ENCODE results near the gene ZNF611.
"Not testable (repeated sequence)": the region's sequence is repeated elsewhere in the genome, so short reads cannot be mapped to it uniquely, and the experiment has no call there.

The ZNF611 gene

DNA sequence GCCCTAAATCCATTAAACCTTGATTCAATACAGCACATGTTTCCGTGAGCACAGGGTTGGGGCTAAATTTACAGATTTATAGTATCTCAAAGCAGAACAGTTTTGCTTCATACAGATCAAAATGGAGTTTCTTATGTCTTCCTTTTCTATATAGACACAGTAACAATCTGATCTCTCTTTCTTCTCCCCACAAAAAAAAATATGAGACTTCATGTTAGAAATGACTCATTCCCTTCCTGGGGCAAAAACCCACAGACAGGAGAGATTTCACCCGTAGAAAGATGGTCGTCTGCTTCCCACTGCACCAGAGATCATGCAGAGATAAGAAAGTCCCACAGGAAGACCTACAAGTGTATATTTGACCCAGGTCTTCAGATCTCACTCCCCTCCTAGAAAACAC lies 7.7 kb upstream of the ZNF611 start:
- TF ChIP-seq, protein P1, sequence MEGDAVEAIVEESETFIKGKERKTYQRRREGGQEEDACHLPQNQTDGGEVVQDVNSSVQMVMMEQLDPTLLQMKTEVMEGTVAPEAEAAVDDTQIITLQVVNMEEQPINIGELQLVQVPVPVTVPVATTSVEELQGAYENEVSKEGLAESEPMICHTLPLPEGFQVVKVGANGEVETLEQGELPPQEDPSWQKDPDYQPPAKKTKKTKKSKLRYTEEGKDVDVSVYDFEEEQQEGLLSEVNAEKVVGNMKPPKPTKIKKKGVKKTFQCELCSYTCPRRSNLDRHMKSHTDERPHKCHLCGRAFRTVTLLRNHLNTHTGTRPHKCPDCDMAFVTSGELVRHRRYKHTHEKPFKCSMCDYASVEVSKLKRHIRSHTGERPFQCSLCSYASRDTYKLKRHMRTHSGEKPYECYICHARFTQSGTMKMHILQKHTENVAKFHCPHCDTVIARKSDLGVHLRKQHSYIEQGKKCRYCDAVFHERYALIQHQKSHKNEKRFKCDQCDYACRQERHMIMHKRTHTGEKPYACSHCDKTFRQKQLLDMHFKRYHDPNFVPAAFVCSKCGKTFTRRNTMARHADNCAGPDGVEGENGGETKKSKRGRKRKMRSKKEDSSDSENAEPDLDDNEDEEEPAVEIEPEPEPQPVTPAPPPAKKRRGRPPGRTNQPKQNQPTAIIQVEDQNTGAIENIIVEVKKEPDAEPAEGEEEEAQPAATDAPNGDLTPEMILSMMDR (conservative IDR thresholded peaks at IDR 0.05; ENCODE audit: low read depth, low read length): no peak
- H3K4me3 ChIP-seq (ENCODE audit: low read length): no peak overlapping the region
- no peak for DNase-seq (ENCODE audit: low read depth)

DNA sequence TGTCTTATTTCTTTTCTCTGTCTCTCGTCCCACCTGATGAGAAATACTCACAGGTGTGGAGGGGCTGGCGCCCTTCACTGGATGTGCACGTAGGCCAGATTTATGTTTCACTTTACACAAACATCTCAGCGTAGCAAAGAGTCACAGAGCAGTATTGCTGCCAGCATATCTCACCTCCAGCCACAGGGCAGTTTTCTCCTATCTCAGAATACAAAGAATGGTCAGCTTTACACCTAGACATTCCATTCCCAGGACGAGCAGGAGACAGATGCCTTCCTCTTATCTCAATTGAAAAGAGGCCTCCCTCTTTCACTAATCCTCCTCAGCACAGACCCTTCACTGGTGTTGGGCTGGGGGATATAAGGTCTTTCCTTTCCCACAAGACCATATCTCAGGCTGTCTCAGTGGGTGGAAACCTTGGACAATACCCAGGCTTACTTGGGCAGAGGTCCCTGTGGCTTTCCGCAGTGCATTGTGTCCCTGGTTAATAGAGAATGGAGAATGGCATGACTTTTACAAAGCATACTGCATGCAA lies 7.2 kb upstream of the ZNF611 start:
- TF ChIP-seq, protein P1 (conservative IDR thresholded peaks at IDR 0.05; ENCODE audit: low read depth, low read length): no peak
- H3K4me3 ChIP-seq (ENCODE audit: low read length): no peak overlapping the region
- DNase-seq (ENCODE audit: low read depth): no peak

DNA sequence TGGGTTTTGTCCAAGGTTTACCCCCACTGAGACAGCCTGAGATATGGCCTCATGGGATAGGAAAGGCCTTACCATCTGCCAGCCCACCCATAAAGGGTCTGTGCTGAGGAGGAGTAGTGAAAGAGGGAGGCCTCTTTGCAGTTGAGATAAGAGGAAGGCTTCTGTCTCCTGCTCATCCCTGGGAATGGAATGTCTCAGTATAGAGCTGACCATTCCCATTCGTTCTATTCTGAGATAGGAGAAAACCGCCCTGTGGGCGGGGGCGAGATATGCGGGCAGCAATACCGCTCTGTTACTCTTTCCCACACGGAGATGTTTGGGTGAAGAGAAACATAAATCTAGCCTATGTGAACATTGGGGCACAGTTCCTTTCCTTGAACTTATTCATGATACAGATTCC lies 6.5 kb upstream of the ZNF611 start:
- H3K4me3 ChIP-seq (ENCODE audit: low read length); DNase-seq (ENCODE audit: low read depth): not testable (repeated sequence)

DNA sequence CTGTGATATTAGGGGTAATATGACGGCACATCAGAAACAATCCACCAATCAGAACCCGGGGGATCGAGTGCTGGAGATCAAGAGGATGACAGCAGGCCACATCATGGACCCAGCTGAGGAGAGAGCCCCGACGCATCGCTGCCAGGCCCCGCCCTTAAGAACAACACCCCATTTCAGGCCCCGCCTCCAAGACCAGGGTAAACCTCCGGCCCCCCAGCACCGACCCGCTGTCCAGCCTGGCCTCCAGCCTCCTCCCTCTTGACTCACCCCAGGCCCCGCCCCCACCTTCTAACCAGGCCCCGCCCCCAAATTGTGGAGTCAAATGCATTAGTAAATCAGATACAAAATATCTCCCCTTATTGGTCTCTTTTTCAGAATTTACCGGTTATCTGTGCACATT lies 4.7 kb upstream of the ZNF611 start:
- TF ChIP-seq, protein P1 (conservative IDR thresholded peaks at IDR 0.05; ENCODE audit: low read depth, low read length): no peak
- DNase-seq (ENCODE audit: low read depth): no peak
- no peak overlapping the region for H3K4me3 ChIP-seq (ENCODE audit: low read length)

DNA sequence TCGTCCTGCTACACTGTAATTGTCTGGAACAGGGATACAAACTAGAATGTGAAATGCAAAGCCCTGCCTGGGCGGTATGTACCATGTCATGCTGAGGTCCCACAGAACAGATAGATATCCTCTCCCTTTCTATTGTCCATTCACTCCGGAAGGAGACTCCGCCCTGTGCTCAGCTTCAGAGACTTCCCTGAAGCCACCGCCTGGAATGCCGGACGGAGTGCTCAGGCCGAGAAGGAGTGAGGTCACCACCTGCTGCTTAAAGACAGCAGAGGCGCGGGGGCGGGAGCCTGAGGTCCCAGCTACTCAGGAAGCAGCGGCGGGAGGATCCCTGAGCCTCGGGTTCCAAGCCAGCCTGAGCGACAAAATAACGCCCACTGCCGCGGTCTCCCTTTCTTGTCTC lies 890 bp upstream of the ZNF611 start:
- TF ChIP-seq, protein P1 (conservative IDR thresholded peaks at IDR 0.05; ENCODE audit: low read depth, low read length): no peak
- no peak for DNase-seq (ENCODE audit: low read depth)
- no peak overlapping the region for H3K4me3 ChIP-seq (ENCODE audit: low read length)

DNA sequence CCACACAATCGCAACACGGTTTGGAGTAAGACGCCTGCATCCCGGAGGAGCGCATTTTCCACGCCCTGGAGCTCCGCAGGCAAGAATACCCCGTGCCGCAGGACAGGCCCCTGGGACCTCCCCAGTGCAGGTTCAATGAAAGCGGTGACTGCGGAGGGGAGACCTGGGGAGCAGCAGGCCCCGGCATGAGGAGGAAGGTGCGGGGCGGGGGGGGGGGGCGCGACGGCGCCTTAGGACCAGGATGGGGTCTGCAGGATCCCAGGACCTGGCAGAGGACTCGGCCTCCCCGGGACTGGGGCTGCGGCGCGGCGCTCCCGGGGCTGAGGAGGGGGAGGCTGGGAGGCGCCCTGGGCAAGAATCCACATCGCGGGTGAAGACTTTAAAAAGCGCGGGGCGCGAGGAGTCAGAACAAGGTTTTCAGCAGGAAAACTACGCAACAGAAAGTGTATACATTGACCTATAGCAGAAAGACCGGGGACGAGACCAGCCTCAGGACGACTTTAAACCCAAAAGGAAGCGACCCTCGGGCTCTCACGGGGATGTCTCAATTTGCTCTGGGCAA lies 432 bp downstream of the ZNF611 start:
- TF ChIP-seq, protein P1 (conservative IDR thresholded peaks at IDR 0.05; ENCODE audit: low read depth, low read length): no peak
- H3K4me3 ChIP-seq (ENCODE audit: low read length): peak overlapping the region; percentile 94
- DNase-seq (ENCODE audit: low read depth): no peak

DNA sequence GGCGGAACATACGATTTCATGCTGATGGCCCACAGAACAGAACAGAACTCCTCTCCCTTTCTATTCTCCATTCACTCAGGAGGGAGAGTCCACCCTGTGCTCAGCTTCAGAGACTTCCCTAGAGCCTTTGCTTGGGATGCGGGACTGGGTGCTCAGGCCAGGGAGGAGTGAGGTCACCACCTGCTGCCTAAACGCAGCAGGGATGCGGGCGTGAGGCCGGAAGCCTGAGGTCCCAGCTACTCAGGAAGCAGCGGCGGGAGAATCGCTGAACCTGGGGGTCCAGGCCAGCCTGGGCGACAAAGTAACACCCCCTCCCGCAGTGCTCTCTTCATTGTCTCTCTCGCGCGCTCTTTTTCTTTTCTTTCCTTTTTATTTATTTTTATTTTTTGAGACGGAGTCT lies 8.8 kb downstream of the ZNF611 start:
- not testable (repeated sequence) for DNase-seq (ENCODE audit: low read depth); H3K4me3 ChIP-seq (ENCODE audit: low read length)

DNA sequence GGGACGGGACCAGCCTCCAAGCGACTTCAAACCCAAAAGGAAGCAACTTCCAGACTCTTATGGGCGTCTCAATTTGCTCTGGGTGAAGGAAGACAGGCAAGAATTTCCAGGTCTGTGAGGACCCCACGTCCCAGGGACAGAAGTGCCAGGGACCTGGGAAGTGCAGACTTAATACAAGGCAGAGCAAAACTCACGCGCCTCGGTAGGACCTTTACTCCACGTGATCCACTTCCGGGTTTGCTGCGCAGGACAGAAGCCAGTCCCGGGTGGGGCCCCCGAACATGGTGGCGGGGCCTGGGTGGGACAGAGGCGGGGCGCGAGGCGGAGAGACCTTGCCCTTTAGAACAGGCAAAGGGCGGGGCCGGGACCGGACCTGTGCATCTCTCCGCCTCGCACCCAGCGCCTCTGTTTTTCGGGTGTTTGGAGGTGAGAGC lies 9.3 kb downstream of the ZNF611 start:
- TF ChIP-seq, protein P1 (conservative IDR thresholded peaks at IDR 0.05; ENCODE audit: low read depth, low read length): no peak
- DNase-seq (ENCODE audit: low read depth): no peak
- H3K4me3 ChIP-seq (ENCODE audit: low read length): no peak overlapping the region
